ENCODE data around the gene SLC2A5.

DNA sequence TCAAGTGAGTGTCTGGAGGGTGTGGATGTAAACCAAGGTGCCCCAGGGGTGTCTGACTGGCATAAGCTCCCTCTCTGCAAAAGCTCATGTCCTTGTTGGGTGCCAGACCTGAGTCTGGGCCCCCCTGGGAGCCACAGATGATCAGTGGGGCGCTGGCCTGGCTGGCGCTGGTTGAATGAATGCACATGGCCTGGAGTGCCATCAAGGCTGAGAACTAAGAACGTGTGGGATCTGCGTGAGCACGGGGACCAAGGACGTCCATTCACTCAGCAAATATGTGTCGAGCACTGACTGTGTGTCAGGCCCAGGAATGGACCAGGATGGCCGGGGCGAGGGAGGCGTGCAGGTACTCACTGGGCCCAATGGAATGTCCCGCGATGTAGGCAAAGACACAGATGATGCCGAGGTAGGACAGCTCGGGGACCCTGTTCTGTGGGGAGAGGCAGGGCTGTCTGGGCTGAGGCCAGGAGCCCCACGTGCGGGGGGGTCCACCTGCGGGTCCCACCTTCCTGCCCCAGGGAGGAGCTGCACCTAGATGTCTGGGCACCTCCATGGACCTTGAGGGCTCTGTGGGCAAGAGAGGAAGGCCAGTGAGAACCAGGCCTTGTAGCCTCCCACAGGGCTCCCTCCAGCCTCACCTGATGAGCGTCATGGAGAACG lies 62.3 kb downstream of the SLC2A5 start:
- TF ChIP-seq POLR2AphosphoS5 (IDR thresholded peaks at IDR 0.05; ENCODE audit: low read depth, low read length) = no peak
- no peak for TF ChIP-seq POLR2A (IDR thresholded peaks at IDR 0.05; ENCODE audit: low read depth, low read length)
